HL-60 (cell line): ENCODE data around the gene TMLHE.
"Not testable (repeated sequence)": the region's sequence is repeated elsewhere in the genome, so short reads cannot be mapped to it uniquely, and the experiment has no call there.

Experiments used
- GABPA ChIP-seq: IDR thresholded peaks from 2 replicates; pipeline ENCODE4 v1.6.1; 2012; ENCODE audit warnings: low read depth
- POLR2AphosphoS5 ChIP-seq: IDR thresholded peaks from 2 replicates; pipeline ENCODE4 v1.6.1; 2012; ENCODE audit warnings: low read depth
- SPI1 ChIP-seq: IDR thresholded peaks from 2 replicates; pipeline ENCODE4 v1.6.1; 2012; ENCODE audit warnings: low read depth, mild to moderate bottlenecking, borderline replicate concordance
- TF ChIP-seq, protein P1 (sequence below): IDR thresholded peaks from one replicate; pipeline ENCODE4 v1.5.1; 2011; ENCODE audit warnings: low read length, control low read depth, inconsistent platforms; ENCODE audit not compliant: insufficient read depth
- TF ChIP-seq, protein P2 (sequence below): IDR thresholded peaks from 2 replicates; pipeline ENCODE4 v1.6.1; 2012; ENCODE audit warnings: low read depth; ENCODE audit not compliant: insufficient replicate concordance

GRCh38 chrX:155491421-155491820 is 121.3 kb downstream of the TMLHE start:
- TF ChIP-seq, protein P1, sequence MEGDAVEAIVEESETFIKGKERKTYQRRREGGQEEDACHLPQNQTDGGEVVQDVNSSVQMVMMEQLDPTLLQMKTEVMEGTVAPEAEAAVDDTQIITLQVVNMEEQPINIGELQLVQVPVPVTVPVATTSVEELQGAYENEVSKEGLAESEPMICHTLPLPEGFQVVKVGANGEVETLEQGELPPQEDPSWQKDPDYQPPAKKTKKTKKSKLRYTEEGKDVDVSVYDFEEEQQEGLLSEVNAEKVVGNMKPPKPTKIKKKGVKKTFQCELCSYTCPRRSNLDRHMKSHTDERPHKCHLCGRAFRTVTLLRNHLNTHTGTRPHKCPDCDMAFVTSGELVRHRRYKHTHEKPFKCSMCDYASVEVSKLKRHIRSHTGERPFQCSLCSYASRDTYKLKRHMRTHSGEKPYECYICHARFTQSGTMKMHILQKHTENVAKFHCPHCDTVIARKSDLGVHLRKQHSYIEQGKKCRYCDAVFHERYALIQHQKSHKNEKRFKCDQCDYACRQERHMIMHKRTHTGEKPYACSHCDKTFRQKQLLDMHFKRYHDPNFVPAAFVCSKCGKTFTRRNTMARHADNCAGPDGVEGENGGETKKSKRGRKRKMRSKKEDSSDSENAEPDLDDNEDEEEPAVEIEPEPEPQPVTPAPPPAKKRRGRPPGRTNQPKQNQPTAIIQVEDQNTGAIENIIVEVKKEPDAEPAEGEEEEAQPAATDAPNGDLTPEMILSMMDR = not testable (repeated sequence)
- not testable (repeated sequence) for TF ChIP-seq POLR2AphosphoS5, SPI1, GABPA
- TF ChIP-seq, protein P2, sequence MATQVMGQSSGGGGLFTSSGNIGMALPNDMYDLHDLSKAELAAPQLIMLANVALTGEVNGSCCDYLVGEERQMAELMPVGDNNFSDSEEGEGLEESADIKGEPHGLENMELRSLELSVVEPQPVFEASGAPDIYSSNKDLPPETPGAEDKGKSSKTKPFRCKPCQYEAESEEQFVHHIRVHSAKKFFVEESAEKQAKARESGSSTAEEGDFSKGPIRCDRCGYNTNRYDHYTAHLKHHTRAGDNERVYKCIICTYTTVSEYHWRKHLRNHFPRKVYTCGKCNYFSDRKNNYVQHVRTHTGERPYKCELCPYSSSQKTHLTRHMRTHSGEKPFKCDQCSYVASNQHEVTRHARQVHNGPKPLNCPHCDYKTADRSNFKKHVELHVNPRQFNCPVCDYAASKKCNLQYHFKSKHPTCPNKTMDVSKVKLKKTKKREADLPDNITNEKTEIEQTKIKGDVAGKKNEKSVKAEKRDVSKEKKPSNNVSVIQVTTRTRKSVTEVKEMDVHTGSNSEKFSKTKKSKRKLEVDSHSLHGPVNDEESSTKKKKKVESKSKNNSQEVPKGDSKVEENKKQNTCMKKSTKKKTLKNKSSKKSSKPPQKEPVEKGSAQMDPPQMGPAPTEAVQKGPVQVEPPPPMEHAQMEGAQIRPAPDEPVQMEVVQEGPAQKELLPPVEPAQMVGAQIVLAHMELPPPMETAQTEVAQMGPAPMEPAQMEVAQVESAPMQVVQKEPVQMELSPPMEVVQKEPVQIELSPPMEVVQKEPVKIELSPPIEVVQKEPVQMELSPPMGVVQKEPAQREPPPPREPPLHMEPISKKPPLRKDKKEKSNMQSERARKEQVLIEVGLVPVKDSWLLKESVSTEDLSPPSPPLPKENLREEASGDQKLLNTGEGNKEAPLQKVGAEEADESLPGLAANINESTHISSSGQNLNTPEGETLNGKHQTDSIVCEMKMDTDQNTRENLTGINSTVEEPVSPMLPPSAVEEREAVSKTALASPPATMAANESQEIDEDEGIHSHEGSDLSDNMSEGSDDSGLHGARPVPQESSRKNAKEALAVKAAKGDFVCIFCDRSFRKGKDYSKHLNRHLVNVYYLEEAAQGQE = not testable (repeated sequence)
